K562 (cell line): ENCODE data around the gene POLR2M. TPM values are rescaled to one million over a fixed set of nuclear protein-coding genes. Genes with fewer than 3 reads are reported as not detected.

Experiments
- ATAC-seq: fragments of 200-7000 bp; cut with Tn5 transposase; 3 replicates; pipeline ENCODE4 v1.9.1; 2020; ENCODE audit warnings: moderate library complexity
- BruUV-seq: library from RNA; stranded (reverse); fragments of 400-500 nt; replicated peaks from 2 replicates; lab custom pipeline; 2021; lab: Mats Ljungman, UMichigan
- CTCF ChIA-PET: fragments of 300-600 bp; formaldehyde crosslinking; extraction: SDS; loops from one replicate; lab custom pipeline; 2021; ENCODE audit warnings: low intra/inter-chr PET ratio; lab: Yijun Ruan, JAX
- POLR2A ChIA-PET: fragments of 300-600, 350-650 bp; sonication (Branson Sonifier 250); formaldehyde crosslinking; extraction: SDS; loops from one replicate; lab custom pipeline; 2021; ENCODE audit warnings: antibody characterized with exemption, inconsistent platforms; lab: Yijun Ruan, JAX
- DNase-seq, 4 experiments: peaks; one replicate each; pipeline versions ENCODE4 v3.0.0 to v3.0.0-alpha.2; 2011 to 2018; ENCODE audit warnings: low spot score in 3 of 4, mixed read lengths in 3 of 4; ENCODE audit errors: extremely low read depth in 1 of 4
- FAIRE-seq: peaks from 2 replicates; lab custom pipeline; 2011; peaks lifted over from hg19 to GRCh38; lab: Jason Lieb, UNC
- H2AFZ ChIP-seq: 2 replicates; pipeline ENCODE4 v1.6.0; 2011; ENCODE audit warnings: low read depth, low read length, control low read depth, inconsistent platforms
- H3K27ac ChIP-seq: fragments of 200-600 bp; 3 replicates; pipeline ENCODE4 v1.8.0; 2011; ENCODE audit warnings: low read depth, mild to moderate bottlenecking, control low read depth, inconsistent platforms, low read length, moderate library complexity, mixed read lengths; ENCODE audit errors: extremely low read depth
- H3K27me3 ChIP-seq, 2 experiments: fragments of 300-600 bp in 1 of 2; 2 replicates in 1 of 2; 3 replicates in 1 of 2; pipeline versions ENCODE4 v1.6.0 to v1.8.0; 2011; ENCODE audit warnings: inconsistent platforms in 2 of 2, low read length in 2 of 2, mild to moderate bottlenecking in 1 of 2, mixed read lengths in 1 of 2, moderate library complexity in 1 of 2; ENCODE audit not compliant: control insufficient read depth in 2 of 2, insufficient read depth in 2 of 2
- H3K36me3 ChIP-seq: fragments of 300-600 bp; 3 replicates; pipeline ENCODE4 v1.8.0; 2011; ENCODE audit warnings: mild to moderate bottlenecking, low read length, inconsistent platforms; ENCODE audit not compliant: control insufficient read depth, insufficient read depth
- H3K4me1 ChIP-seq, 2 experiments: fragments of 200-600 bp in 1 of 2; replicated peaks in 1 of 2; 2 replicates in 1 of 2; 3 replicates in 1 of 2; pipeline versions ENCODE4 v1.5.1 to v1.8.0; 2011; ENCODE audit warnings: inconsistent platforms in 2 of 2, low read length in 2 of 2, mild to moderate bottlenecking in 1 of 2, mixed read lengths in 1 of 2, moderate library complexity in 1 of 2; ENCODE audit not compliant: control insufficient read depth in 2 of 2, insufficient read depth in 2 of 2
- H3K4me2 ChIP-seq: 2 replicates; pipeline ENCODE4 v1.6.1; 2011; ENCODE audit warnings: low read length, control low read depth, inconsistent platforms, mixed read lengths; ENCODE audit not compliant: insufficient read depth
- H3K4me3 ChIP-seq: fragments of 200-600 bp; sonication (generic), shearing (Covaris generic); 2 replicates; pipeline ENCODE4 v1.5.1; 2016; ENCODE audit warnings: control low read depth, inconsistent platforms
- H3K79me2 ChIP-seq: fragments of 200-600 bp; 3 replicates; pipeline ENCODE4 v1.8.0; 2011; ENCODE audit warnings: low read length, inconsistent platforms; ENCODE audit not compliant: control insufficient read depth, insufficient read depth
- H3K9ac ChIP-seq, 2 experiments: 2 replicates each; pipeline versions ENCODE4 v1.6.0 to v1.6.1; 2011; ENCODE audit warnings: low read depth in 2 of 2, low read length in 2 of 2, control low read depth in 1 of 2, inconsistent platforms in 1 of 2, mild to moderate bottlenecking in 1 of 2, mixed read lengths in 1 of 2; ENCODE audit not compliant: insufficient read depth in 1 of 2
- H3K9me1 ChIP-seq: one replicate; pipeline ENCODE4 v1.6.0; 2011; ENCODE audit warnings: inconsistent platforms, mild to moderate bottlenecking, low read length, moderate library complexity; ENCODE audit not compliant: control insufficient read depth, insufficient read depth
- H3K9me3 ChIP-seq: replicated peaks from 2 replicates; pipeline ENCODE4 v1.5.1; 2011; ENCODE audit warnings: low read depth, low read length, inconsistent platforms; ENCODE audit not compliant: control insufficient read depth, insufficient read depth
- H4K20me1 ChIP-seq: replicated peaks from 2 replicates; pipeline ENCODE4 v1.6.1; 2011; ENCODE audit warnings: low read length, inconsistent platforms, mixed read lengths; ENCODE audit not compliant: control insufficient read depth, insufficient read depth
- CTCF ChIP-seq, 3 experiments: IDR thresholded peaks in 2 of 3; conservative IDR thresholded peaks in 1 of 3; 2 replicates each; pipeline ENCODE4 v1.5.1; 2011 to 2012; ENCODE audit warnings: low read length in 3 of 3, mild to moderate bottlenecking in 3 of 3, control low read depth in 2 of 3, improper control_type of control experiment in 1 of 3, inconsistent platforms in 1 of 3, low read depth in 1 of 3, mixed read lengths in 1 of 3, moderate library complexity in 1 of 3; ENCODE audit not compliant: insufficient read depth in 2 of 3
- HBP1 ChIP-seq: fragments of 450-650 bp; formaldehyde crosslinking; IDR thresholded peaks from 2 replicates; pipeline ENCODE4 v1.4.0; 2022; ENCODE audit warnings: missing genetic modification characterization
- RAD21 ChIP-seq, 2 experiments: fragments of 250-450 bp in 1 of 2; fragments of 450-650 bp in 1 of 2; sonication (Bioruptor Pico) in 1 of 2; formaldehyde crosslinking in 1 of 2; IDR thresholded peaks in 1 of 2; conservative IDR thresholded peaks in 1 of 2; 2 replicates each; pipeline versions ENCODE4 v1.4.0 to v1.8.0; 2020 to 2022; ENCODE audit warnings: mild to moderate bottlenecking in 2 of 2, moderate library complexity in 1 of 2
- SMC3 ChIP-seq: conservative IDR thresholded peaks from 2 replicates; pipeline ENCODE4 v1.6.1; 2011; ENCODE audit warnings: low read depth, low read length, improper control_type of control experiment; ENCODE audit not compliant: insufficient read depth
- TFAP4 ChIP-seq: sonication (generic); formaldehyde crosslinking; IDR thresholded peaks from 2 replicates; pipeline ENCODE4 v1.8.0; 2022; ENCODE audit warnings: missing genetic modification reagents, mild to moderate bottlenecking, moderate library complexity, borderline replicate concordance
- ZNF316 ChIP-seq: fragments of 450-650 bp; IDR thresholded peaks from 2 replicates; pipeline ENCODE4 v1.6.1; 2016
- ZNF639 ChIP-seq, 2 experiments: fragments of 200-800 bp in 1 of 2; sonication (Bioruptor generic) in 1 of 2; sonication (generic) in 1 of 2; formaldehyde crosslinking in 1 of 2; IDR thresholded peaks in 1 of 2; conservative IDR thresholded peaks in 1 of 2; 2 replicates each; pipeline versions ENCODE4 v1.5.0 to v1.6.1; 2016 to 2020; ENCODE audit warnings: missing compliant biosample characterization in 1 of 2, missing genetic modification characterization in 1 of 2, missing genetic modification reagents in 1 of 2
- ZNF778 ChIP-seq: fragments of 450-650 bp; formaldehyde crosslinking; IDR thresholded peaks from 2 replicates; pipeline ENCODE4 v1.4.0; 2020; ENCODE audit warnings: mild to moderate bottlenecking, moderate library complexity
- WGBS: fragments of 100-300 bp; shearing (Covaris generic); methylation state at CpG from one replicate; pipeline ENCODE4 v1.1.6; 2016; ENCODE audit warnings: low coverage, mixed read lengths; ENCODE audit not compliant: insufficient coverage; ENCODE audit errors: missing lambda C conversion rate; 5-methylcytosine and 5-hydroxymethylcytosine counted together
- in situ Hi-C: fragments of 300-500 bp; cut with MboI; formaldehyde crosslinking; loops from 4 replicates; pipeline ENCODE4 v1.15.0; 2018; ENCODE audit warnings: inconsistent platforms, mixed read lengths
- intact Hi-C: fragments of 100-400 bp; cut with micrococcal nuclease; formaldehyde crosslinking; loops from 2 replicates; pipeline ENCODE4 v1.14.2; 2022
- polyA plus RNA-seq, 8 experiments: library from polyadenylated mRNA; depleted of rRNA in 4 of 8; stranded (reverse) in 5 of 8; unstranded in 3 of 8; fragments of >200 nt; fragmentation: Nextera tagmentation in 2 of 8; fragmentation: Illumina TruSeq in 1 of 8; extraction: Ambion mirVana in 2 of 8; extraction: Trizol in 1 of 8; gene quantifications; 2 replicates each; pipeline versions ENCODE4 v1.2.1 to v1.2.3, GENCODE V29; 2011 to 2014; ENCODE audit warnings: inconsistent platforms in 1 of 8, missing spikeins in 1 of 8
- total RNA-seq, 7 experiments: library from RNA; depleted of rRNA in 6 of 7; stranded (reverse); fragments of >200 nt in 6 of 7; fragmentation: Illumina TruSeq in 2 of 7; extraction: Trizol in 2 of 7; gene quantifications; 2 replicates each; pipeline versions ENCODE4 v1.2.1 to v1.2.3, GENCODE V29; 2011 to 2021; ENCODE audit warnings: low replicate concordance in 1 of 7

POLR2M gene
- total and polyA plus RNA-seq, 9 of the 15 experiments (the other 6 are each of a cell fraction or from before 2014, with no cell fraction given), result 9.2 to 1,050 (median 43.0) TPM

- CTCF ChIA-PET, result interaction anchor here (0.6 kb wide), 1 partner anchor 437 kb away, joined by 3 read pairs; no protein-coding TSS in a partner anchor
- no TSS peak for BruUV-seq
Measured at GRCh38 chr15:57743424-57743823, 36.9 kb downstream of the POLR2M start.

More at GRCh38 chr15:57743424-57743823, 36.9 kb downstream of the POLR2M start:
- Histone ChIP-seq H3K4me3 (no peak overlapping the region), H3K27me3 (peaks cover 0 to 25% of the 10 kb centered on the region in 2 experiments; a peak in 3 of 5 replicates), H3K9me1 (no peaks in the 10 kb centered on the region), H3K36me3 (no peaks in the 10 kb centered on the region), H3K9ac (no peak overlapping the region), H3K79me2 (no peaks in the 10 kb centered on the region), H3K9me3 (no peaks in the 10 kb centered on the region), H2AFZ (no peak overlapping the region), H4K20me1 (no peaks in the 10 kb centered on the region), H3K4me1 (peaks cover 0 to 2% of the 10 kb centered on the region in 2 experiments; a peak in 1 of 5 replicates), H3K27ac (no peak overlapping the region), H3K4me2 (no peak overlapping the region)
- intact Hi-C loops, result loop anchor here (10.0 kb wide), 1 partner anchor 169 kb away; no protein-coding TSS in a partner anchor
- TF ChIP-seq RAD21 (CRISPR knock-in tag; conservative IDR thresholded peaks at IDR 0.05 in 1 of 2, IDR thresholded peaks at IDR 0.05 in 1 of 2) (peak; percentile 34 to 53), TFAP4 (CRISPR knock-in tag) (no peak), HBP1 (CRISPR knock-in tag) (no peak), ZNF316 (peak; percentile 25; the same call in 1 of the 2 replicates), SMC3 (0 out of 2 replicates have a peak, but pooled peaks have one; percentile 15), ZNF639 (CRISPR knock-in tag; conservative IDR thresholded peaks at IDR 0.05 in 1 of 2, IDR thresholded peaks at IDR 0.05 in 1 of 2) (no peak), CTCF (IDR thresholded peaks at IDR 0.05 in 2 of 3, conservative IDR thresholded peaks at IDR 0.05 in 1 of 3; ENCODE audit: insufficient read depth in 2 of 3, low read depth in 1 of 3, low read length in 3 of 3) (peak; percentile 36 to 47 (median 39); a peak in 5 of 6 replicates), ZNF778 (no peak)
- POLR2A ChIA-PET, result interaction anchor here (0.7 to 2.6 kb wide), 2 partner anchors 11 to 100 kb away, joined by 3 to 7 read pairs; no protein-coding TSS in a partner anchor
- 3% methylated on average over 4 of the region's 4 CpGs for WGBS
- FAIRE-seq (peak; percentile 42), DNase-seq (peak in 2 of 4 experiments; percentile 15 to 32), ATAC-seq (peak; percentile 80)
- in situ Hi-C loops, result loop anchor here (10.0 to 25.0 kb wide), 2 partner anchors 319 to 441 kb away; partner anchors contain the start of gene ALDH1A2
